ENCODE results near the gene PNMA6A. TPM values are rescaled to one million over a fixed set of nuclear protein-coding genes. Genes with fewer than 3 reads are reported as not detected.
"Not testable (repeated sequence)": the region's sequence is repeated elsewhere in the genome, so short reads cannot be mapped to it uniquely, and the experiment has no call there.

PNMA6A gene
- total RNA-seq, 1 experiment from 2014 or later = 2.9 TPM

DNA sequence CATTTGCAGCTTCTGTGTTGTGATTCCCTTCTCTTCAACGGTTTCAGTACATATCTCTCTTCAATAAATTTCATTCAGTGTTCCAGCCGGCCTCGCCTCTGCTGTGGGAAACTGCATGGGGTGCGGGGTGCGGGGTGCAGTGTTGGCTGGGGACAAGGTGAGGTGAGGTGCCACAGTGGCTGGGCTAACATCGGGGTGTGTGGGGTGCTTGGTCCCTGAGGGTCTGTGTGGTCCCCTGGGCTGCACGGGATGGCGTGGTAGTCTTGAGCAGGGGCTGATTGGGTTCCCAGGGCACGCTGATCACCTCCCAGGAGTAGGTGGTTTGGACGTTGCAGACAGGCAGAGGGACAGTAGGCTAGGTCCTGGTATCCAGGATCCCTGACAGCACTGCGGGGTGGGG is 2.7 kb downstream of the PNMA6A start:
- no peak for DNase-seq (ENCODE audit: extremely low read depth, low read depth)

DNA sequence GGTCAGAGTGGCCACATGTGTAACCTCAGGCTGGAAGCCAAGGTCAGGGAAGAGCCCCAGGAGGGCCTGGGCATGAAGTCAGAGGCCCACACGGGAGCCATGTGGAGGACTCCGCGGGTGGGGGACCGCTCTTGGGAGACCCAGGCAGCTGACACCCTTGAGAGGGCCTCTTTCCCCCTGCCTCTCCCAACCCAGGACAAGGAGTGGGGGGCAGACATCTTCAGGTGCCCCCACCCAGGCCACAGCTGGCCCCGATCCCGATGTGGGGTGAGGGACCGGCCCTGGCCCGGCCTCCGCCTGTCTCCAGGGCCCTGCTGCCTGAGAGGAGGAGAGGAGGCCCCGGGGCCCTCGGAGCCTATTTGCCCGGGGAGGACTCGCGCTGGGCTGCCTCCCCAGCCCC is 3.1 kb downstream of the PNMA6A start:
- no peak for DNase-seq (ENCODE audit: extremely low read depth, low read depth)

- not testable (repeated sequence) for DNase-seq (ENCODE audit: extremely low read depth, low read depth)
Observed at GRCh38 chrX:153077437-153078135, 5.3 kb downstream of the PNMA6A start.

- not testable (repeated sequence) for DNase-seq (ENCODE audit: extremely low read depth, low read depth)
Observed at GRCh38 chrX:153083238-153083923, 11.1 kb downstream of the PNMA6A start.

DNA sequence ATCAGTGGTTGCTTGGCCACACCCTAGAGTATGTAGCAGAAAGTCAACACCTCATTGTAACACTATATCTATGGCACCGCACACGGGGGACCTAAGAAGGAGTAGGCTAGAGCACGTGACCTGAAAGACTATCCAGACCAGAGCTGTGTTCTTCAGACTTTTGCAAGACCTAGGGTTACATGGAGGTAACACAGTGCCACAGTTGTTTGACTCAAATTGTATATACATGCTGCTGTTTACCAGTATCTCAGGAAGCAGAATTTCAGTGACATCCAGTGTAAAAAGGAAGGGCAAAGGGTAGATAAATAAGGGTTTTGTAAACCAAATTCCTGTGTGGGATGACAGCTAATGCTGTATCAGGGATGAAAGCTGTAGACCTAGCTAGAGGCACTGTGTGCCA is 30.2 kb downstream of the PNMA6A start:
- DNase-seq (ENCODE audit: extremely low read depth, low read depth) = no peak

DNA sequence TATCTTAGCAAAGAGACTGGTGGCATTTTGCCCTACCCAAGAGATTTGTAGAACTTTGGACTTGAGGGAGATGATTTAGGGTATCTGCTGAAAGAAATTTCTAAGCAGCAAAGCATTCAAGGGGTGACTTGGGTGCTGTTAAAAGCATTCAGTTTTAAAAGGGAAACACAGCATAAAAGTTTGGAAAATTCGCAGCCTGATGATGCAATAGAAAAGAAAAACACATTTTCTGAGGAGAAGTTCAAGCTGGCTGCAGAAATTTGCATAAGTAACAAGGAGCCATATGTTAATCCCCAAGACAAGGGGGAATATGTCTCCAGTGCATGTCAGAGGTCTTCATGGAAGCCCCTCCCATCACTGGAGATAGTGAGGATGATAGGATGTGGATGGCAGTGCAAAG is 32.7 kb downstream of the PNMA6A start:
- not testable (repeated sequence) for DNase-seq (ENCODE audit: extremely low read depth, low read depth)

DNA sequence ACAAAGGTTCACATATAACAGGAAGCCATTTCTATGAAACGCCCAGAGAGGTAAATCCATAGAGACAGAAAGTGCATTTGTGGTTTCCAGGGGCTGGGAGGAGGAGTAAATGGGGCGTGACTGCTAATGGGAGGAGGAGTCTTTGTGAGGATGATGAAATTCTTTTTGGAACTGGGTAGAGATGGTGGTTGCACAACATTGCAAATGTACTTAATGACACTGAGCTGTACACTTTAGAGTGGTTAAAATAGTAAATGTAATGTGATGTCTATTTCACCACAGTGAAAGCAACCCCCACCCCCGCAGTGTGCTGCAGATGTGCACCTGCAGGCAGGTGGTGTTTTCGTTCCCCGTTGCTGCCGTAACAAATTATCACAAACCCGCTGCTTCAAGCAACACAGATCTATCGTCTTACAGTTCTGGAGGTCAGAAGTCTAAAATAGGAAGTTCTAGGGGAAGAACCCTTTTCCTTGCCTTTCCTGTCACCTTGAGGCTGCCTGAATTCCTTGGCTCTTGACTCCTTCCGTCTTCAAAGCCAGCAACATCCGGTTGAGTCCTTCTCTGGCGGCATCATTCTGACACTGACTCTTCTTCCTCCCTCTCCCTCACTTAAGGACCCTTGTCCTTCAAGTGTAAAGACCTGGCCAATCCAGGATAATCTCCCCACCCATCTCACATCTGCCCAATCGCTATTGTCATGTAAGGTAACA is 34.0 kb downstream of the PNMA6A start:
- not testable (repeated sequence) for DNase-seq (ENCODE audit: extremely low read depth, low read depth)

DNA sequence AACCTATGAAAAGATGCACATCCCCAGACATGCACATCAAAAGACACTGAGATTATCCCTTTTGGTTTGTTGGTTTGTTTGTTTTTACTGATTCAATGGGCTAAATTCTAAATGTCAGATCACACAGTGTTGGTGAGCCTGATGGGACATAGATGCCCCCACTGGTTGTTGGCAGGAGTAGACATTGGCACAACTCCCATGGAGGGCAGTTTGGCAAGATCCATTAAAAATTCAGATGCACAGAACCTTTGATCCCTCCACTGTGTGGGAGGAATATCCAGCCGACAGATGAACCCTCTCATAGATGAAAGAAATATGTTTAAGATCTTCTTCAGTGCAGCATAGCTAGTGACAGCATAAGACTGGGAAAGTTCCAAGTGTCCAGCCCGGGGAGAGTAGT is 38.5 kb downstream of the PNMA6A start:
- not testable (repeated sequence) for DNase-seq (ENCODE audit: extremely low read depth, low read depth)

GRCh38 chrX:153113851-153114250 is 41.6 kb downstream of the PNMA6A start:
- DNase-seq (ENCODE audit: extremely low read depth, low read depth) = not testable (repeated sequence)

DNA sequence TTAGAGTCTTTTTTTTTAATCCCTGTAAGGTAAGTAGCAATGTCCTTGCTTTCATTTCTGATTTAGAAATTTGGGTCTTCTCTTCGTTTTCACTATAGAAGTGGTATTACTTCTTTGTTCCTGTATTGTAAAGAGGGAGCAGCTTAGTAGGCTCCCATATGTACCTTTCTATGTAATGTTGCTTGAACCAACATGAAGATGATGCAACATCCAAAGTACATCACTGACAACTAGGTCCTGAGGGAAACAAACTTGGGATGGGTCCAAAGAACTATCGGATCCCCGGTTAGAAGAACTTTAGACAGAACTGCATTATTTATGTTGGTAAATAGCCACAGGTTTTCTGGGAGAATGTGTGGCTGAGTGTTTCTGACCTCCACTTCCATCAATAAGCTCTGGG is 45.5 kb downstream of the PNMA6A start:
- not testable (repeated sequence) for DNase-seq (ENCODE audit: extremely low read depth, low read depth)

GRCh38 chrX:153120230-153120629 is 48.0 kb downstream of the PNMA6A start:
- not testable (repeated sequence) for DNase-seq (ENCODE audit: extremely low read depth, low read depth)

GRCh38 chrX:153123468-153123867 is 51.2 kb downstream of the PNMA6A start:
- not testable (repeated sequence) for DNase-seq (ENCODE audit: extremely low read depth, low read depth)

Small RNA genes lying within 50 kb of the gene (small RNA-seq; reads per million reads assigned to genes)
- gene AC243428.1 = 0 to 0.06 reads per million in 2 experiments

Other genes starting within 250 kb of the PNMA6A start
- 31.8 and 37.7 TPM in 2 replicates for gene CETN2, start 241.7 kb upstream of the PNMA6A start, total RNA-seq (2014; rRNA removed; shearing (Covaris generic))
- gene NSDHL, start 241.4 kb upstream of the PNMA6A start, total RNA-seq (2014; rRNA removed; shearing (Covaris generic)) = 10.5 and 15.8 TPM in 2 replicates
- 1.3 and 1.4 TPM in 2 replicates for gene ZNF185, start 174.4 kb upstream of the PNMA6A start, total RNA-seq (2014; rRNA removed; shearing (Covaris generic))
- gene PNMA5, start 78.3 kb upstream of the PNMA6A start, total RNA-seq (2014; rRNA removed; shearing (Covaris generic)) = not detected in 2 replicates
- not detected in 2 replicates for gene PNMA3, start 16.0 kb upstream of the PNMA6A start, total RNA-seq (2014; rRNA removed; shearing (Covaris generic))
- gene MAGEA1, start 106.8 kb downstream of the PNMA6A start, total RNA-seq (2014; rRNA removed; shearing (Covaris generic)) = 64.2 and 68.8 TPM in 2 replicates
- not detected in 2 replicates for gene PNMA6F, start 249.3 kb downstream of the PNMA6A start, total RNA-seq (2014; rRNA removed; shearing (Covaris generic))

Data from NCI-H460 (cell line).